Mammary epithelial cell (primary cell): ENCODE measurements around the gene TNXB.

Experiments used
- EZH2 ChIP-seq: IDR thresholded peaks from 2 replicates; pipeline ENCODE4 v1.6.1; 2012; ENCODE audit warnings: low read length, inconsistent platforms, borderline replicate concordance
- TF ChIP-seq, protein P1 (sequence below), 2 donors: IDR thresholded peaks in 1 of 2; conservative IDR thresholded peaks in 1 of 2; 2 replicates each; pipeline ENCODE4 v1.5.1; 2011 to 2012; ENCODE audit warnings: inconsistent platforms in 2 of 2, low read length in 2 of 2, mild to moderate bottlenecking in 2 of 2, control low read depth in 1 of 2, low read depth in 1 of 2; ENCODE audit not compliant: insufficient read depth in 1 of 2; ENCODE audit errors: extremely low read depth in 1 of 2

DNA sequence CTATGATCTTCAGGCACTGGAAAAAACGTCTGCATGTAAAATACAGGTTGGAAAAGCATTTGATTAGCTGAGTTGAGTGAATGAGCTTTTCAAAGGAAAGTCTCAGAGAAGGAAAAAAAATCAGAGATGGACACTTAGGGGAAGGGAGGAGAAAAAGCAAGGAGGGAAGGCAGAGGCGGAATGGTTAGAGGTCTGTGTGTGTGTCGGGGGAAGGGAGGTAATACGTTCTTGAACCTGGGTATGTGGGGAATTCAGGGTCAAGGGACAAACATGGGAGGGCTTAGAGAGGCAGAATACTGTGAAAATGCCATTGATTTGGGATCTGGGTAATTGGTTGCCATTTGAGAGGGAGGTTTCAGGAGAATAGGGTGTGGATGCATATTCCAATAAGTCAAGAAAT, 37.5 kb upstream of the TNXB start:
- TF ChIP-seq, protein P1, sequence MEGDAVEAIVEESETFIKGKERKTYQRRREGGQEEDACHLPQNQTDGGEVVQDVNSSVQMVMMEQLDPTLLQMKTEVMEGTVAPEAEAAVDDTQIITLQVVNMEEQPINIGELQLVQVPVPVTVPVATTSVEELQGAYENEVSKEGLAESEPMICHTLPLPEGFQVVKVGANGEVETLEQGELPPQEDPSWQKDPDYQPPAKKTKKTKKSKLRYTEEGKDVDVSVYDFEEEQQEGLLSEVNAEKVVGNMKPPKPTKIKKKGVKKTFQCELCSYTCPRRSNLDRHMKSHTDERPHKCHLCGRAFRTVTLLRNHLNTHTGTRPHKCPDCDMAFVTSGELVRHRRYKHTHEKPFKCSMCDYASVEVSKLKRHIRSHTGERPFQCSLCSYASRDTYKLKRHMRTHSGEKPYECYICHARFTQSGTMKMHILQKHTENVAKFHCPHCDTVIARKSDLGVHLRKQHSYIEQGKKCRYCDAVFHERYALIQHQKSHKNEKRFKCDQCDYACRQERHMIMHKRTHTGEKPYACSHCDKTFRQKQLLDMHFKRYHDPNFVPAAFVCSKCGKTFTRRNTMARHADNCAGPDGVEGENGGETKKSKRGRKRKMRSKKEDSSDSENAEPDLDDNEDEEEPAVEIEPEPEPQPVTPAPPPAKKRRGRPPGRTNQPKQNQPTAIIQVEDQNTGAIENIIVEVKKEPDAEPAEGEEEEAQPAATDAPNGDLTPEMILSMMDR (conservative IDR thresholded peaks at IDR 0.05 in 1 of 2, IDR thresholded peaks at IDR 0.05 in 1 of 2; ENCODE audit: extremely low read depth in 1 of 2, insufficient read depth in 1 of 2, low read depth in 1 of 2, low read length in 2 of 2), result no peak
- TF ChIP-seq EZH2, result no peak
